D341Med (cell line): Measurements from ENCODE around the gene CIZ1.

Experiments
- DNase-seq: peaks from one replicate; pipeline ENCODE4 v3.0.0; 2012; ENCODE audit warnings: low spot score

CIZ1 gene

GRCh38 chr9:128213746-128214497, 22.6 kb upstream of the CIZ1 start:
- peak; percentile 12 for DNase-seq

DNA sequence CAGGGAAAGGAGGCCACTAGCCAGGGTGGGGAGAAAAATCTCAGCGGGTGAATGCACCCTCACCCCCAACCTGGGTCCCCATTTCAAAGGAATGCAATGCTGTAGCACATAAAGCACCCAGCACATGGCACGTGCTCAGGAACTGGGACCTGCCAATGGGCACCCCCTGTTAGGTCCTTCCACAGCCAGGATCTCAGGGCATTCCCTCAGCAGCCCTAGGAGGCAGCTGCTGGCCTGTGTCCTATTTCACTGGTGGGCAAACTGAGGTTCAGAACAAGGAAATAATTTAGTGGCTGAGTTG, 20.6 kb upstream of the CIZ1 start:
- peak; percentile 10 for DNase-seq

DNA sequence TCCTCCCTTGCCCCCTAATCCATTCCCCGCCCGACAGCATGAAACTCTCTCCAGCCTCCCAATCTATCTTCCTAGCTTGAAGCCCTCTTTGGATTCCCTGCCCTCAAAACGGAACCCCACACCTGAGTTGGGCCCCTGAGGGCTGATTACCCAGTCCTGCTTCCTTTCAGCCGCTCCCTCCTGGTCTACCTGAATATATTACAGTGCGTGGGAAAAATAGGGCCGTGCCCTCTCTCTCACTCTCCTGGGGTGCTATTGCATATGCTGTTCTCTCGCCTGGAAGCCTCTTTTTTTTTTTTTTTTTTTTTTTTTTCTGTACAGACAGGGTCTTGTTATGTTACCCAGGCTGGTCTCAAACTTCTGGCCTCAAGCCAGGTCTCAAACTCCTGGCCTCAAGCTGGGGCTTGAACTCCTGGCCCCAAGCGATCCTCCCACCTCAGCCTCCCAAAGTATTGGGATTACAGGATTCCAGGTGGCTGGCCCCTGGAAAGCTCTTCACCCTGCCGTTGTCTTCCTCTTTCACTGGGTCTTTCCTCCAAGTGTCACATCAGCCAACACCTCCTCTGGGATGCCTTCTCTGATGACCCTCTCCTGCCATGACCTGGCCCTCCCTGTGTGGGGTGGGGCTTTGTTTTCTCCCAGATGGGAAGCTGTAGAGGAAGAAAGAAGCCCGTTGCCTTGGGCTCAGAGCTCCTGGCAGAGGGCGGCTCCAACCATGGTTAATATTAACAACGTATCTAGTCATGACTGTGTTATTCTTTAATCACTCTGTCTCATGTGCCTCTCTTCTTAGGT, 20.0 kb upstream of the CIZ1 start:
- peak; percentile 28 for DNase-seq

DNA sequence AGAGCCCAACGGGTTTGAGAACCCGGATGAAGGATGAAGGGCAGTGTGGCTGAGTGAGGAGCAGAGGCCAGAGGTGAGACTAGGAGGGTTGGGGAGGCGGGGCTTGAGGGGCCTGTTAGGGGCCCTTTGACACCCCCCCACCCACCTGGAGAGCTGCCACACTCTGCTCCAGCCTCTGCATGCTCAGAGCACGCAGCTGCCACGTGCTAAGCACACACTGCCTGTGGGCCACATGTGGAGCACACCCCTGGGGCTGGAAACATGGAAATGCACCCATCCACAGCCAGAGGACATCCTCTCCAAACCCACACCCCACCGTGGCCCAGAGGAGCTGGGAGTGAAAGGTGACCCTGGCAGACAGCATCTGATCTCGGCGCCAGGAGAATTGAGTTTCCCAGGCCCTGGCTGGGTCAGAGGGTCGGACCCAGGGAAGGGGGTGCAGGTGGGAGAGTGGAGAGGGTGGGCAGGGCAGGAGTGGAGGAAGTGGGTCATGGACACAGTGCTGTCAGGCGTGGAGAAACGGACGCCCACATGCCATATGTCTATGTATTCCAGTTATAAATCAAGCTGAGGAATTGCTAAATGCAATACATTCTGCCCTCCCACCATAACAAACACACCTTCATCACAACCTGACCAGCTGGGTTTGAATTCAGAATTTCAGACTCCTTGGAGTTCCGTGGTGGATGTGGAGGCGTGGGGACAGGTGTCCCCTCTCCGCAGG, 17.7 kb upstream of the CIZ1 start:
- peak; percentile 25 for DNase-seq

- peak; percentile 2 for DNase-seq
Measured at GRCh38 chr9:128208386-128208785, 17.0 kb upstream of the CIZ1 start.

GRCh38 chr9:128206916-128207910, 15.8 kb upstream of the CIZ1 start:
- DNase-seq = peak; percentile 16

GRCh38 chr9:128206484-128206883, 15.1 kb upstream of the CIZ1 start:
- peak; percentile 5 for DNase-seq

GRCh38 chr9:128205296-128205944, 14.0 kb upstream of the CIZ1 start:
- DNase-seq = peak; percentile 10

DNA sequence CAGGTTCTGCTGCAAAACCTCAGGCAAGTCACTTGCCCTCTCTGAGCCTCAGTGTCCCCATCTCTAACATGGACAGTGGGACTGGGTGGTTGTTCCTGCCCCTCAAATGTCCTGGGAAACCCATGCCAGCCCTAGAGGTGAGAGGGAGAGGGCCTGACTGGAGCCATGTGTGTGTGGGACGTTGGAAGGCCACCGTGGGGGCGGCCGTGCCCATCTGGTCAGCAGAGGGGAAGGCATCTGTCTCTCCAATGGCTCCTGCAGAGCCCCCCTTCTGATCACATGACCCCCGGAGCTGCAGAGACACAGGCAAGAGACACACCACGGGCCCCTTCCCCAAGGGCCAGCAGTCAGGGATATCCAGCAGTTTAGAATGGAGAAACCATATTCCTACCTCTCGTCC, 13.5 kb upstream of the CIZ1 start:
- DNase-seq = no peak

DNA sequence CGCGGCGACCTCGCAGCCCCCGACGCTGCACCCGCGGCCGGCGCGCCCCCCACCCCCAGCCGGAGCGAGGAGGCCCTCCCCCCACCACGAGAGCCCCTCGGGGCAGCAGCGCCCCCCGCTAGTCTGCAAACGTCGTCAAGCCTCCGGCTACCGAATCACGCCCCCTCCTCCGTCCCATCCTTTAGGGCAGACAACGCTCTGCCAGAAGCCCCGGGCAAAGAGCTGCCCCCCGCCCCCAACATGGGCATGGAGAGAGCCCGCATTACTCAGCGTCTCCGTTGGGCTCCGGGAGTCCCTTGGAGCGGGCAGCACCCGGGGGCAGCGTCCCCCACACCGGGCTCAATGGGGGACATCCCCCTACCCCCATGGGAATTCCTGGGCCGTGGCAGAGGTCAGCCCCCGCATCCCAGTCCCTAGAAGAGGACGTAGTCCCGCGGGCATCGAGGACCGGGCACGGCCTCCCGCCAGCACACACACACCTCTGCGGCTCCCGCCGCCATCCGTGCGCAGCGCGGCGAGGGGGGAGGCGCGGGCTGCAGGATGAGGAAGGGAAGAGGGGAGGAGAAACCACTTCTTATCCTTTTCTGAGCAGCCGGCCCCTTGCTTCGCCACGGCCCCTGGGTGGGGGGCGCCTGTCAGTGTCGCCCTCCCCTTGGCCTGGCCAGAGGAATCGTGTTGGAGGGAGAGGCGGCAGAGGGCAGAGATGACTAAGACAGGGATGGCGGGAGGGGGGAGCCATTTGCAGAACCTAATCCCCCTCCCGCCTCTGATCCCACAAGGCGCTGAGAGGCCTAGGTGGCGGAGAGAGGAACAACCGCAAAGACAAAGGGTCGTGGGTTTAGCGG, 12.6 kb upstream of the CIZ1 start:
- DNase-seq = peak; percentile 86

DNA sequence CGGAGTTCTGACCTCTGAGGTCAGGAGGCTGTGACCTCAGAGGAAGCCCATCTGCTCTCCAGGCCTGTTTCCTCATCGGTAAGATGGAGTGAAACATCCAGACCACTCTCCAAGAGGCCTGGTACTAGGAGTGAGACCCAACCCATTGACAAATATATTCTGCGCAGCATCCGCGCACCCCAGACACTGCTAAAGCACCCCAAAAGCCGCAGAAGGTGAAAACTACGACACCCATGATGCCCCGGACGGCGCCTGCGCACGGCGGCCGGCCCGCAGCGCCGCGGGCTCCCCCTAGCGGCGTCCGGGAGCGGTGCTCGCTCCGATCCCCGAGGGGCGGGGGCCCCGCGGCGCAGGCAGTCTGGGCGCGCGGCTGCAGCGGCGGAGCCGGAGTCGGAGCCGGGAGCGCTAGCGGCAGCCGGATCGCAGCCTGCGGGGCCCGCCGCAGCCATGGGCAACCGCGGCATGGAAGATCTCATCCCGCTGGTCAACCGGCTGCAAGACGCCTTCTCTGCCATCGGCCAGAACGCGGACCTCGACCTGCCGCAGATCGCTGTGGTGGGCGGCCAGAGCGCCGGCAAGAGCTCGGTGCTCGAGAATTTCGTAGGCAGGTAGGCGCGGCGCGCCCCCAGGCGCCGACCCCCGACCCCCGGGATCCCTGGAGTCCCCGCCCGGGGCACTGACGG, 11.8 kb upstream of the CIZ1 start, which contains the start of gene DNM1:
Gene DNM1 (plus strand): TSS at position 356 of the 683 bp plus-strand sequence. CDS start 92 bp downstream, at position 448.
- DNase-seq = peak; percentile 99

GRCh38 chr9:128202648-128203023, 11.3 kb upstream of the CIZ1 start:
- DNase-seq = no peak

GRCh38 chr9:128201441-128202369, 10.3 kb upstream of the CIZ1 start:
- DNase-seq = no peak

- no peak for DNase-seq
Measured at GRCh38 chr9:128193469-128194096, 2.2 kb upstream of the CIZ1 start.

- peak; percentile 79 for DNase-seq
Measured at GRCh38 chr9:128192601-128193371, 1.4 kb upstream of the CIZ1 start.

GRCh38 chr9:128190516-128191405, 611 bp downstream of the CIZ1 start:
- no peak for DNase-seq
